ENCODE data around the gene DLGAP1. TPM values are rescaled to one million over a fixed set of nuclear protein-coding genes. Genes with fewer than 3 reads are reported as not detected.

The DLGAP1 gene
- total RNA-seq, 1 experiment from 2014 or later = 23.0 TPM

DNA sequence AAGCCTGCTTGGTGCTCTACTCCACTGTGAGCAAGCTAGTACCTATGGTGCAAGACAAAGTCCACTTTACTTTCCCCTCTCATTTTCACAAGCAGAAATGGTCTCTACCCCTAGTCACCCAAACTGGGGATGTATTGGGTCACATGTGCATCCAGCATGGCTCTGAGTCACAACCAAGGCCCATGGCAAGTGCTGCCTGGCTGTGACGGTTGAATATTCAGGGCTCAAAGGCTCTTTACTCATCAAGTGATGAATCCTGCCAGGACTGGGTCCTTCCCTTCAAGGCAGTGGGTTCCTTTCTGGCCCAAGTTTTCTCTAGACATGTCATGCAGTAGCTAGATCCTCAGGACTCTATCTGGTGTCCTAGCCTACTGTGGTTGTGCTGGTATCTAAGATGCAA, 311.5 kb downstream of the DLGAP1 start:
- CTCF ChIA-PET = no interaction called here
- DNase-seq (ENCODE audit: low spot score) (no peak), ATAC-seq (no peak)
- H3K4me1 Mint-ChIP-seq = peaks cover 31% of the 10 kb centered on the region
- H3K36me3 Mint-ChIP-seq = peaks cover 9% of the 10 kb centered on the region
- peak overlapping the region; percentile 39; the same call in 1 of the 2 replicates for H3K27ac Mint-ChIP-seq
- POLR2A ChIA-PET = no interaction called here
- TF ChIP-seq, protein P1, sequence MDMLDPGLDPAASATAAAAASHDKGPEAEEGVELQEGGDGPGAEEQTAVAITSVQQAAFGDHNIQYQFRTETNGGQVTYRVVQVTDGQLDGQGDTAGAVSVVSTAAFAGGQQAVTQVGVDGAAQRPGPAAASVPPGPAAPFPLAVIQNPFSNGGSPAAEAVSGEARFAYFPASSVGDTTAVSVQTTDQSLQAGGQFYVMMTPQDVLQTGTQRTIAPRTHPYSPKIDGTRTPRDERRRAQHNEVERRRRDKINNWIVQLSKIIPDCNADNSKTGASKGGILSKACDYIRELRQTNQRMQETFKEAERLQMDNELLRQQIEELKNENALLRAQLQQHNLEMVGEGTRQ (CRISPR knock-in tag; IDR thresholded peaks at IDR 0.05) = no peak
- no peak for TF ChIP-seq GABPB1 (CRISPR knock-in tag; IDR thresholded peaks at IDR 0.05)
- TF ChIP-seq, protein P2, sequence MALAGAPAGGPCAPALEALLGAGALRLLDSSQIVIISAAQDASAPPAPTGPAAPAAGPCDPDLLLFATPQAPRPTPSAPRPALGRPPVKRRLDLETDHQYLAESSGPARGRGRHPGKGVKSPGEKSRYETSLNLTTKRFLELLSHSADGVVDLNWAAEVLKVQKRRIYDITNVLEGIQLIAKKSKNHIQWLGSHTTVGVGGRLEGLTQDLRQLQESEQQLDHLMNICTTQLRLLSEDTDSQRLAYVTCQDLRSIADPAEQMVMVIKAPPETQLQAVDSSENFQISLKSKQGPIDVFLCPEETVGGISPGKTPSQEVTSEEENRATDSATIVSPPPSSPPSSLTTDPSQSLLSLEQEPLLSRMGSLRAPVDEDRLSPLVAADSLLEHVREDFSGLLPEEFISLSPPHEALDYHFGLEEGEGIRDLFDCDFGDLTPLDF (CRISPR knock-in tag; IDR thresholded peaks at IDR 0.05) = no peak
- TF ChIP-seq PRRX2 (CRISPR knock-in tag; IDR thresholded peaks at IDR 0.05) = no peak
- TF ChIP-seq, protein P3, sequence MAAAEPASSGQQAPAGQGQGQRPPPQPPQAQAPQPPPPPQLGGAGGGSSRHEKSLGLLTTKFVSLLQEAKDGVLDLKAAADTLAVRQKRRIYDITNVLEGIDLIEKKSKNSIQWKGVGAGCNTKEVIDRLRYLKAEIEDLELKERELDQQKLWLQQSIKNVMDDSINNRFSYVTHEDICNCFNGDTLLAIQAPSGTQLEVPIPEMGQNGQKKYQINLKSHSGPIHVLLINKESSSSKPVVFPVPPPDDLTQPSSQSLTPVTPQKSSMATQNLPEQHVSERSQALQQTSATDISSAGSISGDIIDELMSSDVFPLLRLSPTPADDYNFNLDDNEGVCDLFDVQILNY (CRISPR knock-in tag; IDR thresholded peaks at IDR 0.05) = no peak
- TF ChIP-seq, protein P4, sequence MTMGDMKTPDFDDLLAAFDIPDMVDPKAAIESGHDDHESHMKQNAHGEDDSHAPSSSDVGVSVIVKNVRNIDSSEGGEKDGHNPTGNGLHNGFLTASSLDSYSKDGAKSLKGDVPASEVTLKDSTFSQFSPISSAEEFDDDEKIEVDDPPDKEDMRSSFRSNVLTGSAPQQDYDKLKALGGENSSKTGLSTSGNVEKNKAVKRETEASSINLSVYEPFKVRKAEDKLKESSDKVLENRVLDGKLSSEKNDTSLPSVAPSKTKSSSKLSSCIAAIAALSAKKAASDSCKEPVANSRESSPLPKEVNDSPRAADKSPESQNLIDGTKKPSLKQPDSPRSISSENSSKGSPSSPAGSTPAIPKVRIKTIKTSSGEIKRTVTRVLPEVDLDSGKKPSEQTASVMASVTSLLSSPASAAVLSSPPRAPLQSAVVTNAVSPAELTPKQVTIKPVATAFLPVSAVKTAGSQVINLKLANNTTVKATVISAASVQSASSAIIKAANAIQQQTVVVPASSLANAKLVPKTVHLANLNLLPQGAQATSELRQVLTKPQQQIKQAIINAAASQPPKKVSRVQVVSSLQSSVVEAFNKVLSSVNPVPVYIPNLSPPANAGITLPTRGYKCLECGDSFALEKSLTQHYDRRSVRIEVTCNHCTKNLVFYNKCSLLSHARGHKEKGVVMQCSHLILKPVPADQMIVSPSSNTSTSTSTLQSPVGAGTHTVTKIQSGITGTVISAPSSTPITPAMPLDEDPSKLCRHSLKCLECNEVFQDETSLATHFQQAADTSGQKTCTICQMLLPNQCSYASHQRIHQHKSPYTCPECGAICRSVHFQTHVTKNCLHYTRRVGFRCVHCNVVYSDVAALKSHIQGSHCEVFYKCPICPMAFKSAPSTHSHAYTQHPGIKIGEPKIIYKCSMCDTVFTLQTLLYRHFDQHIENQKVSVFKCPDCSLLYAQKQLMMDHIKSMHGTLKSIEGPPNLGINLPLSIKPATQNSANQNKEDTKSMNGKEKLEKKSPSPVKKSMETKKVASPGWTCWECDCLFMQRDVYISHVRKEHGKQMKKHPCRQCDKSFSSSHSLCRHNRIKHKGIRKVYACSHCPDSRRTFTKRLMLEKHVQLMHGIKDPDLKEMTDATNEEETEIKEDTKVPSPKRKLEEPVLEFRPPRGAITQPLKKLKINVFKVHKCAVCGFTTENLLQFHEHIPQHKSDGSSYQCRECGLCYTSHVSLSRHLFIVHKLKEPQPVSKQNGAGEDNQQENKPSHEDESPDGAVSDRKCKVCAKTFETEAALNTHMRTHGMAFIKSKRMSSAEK (CRISPR knock-in tag; IDR thresholded peaks at IDR 0.05; ENCODE audit: borderline replicate concordance) = no peak
- TF ChIP-seq SP1 (CRISPR knock-in tag; conservative IDR thresholded peaks at IDR 0.05) = no peak
- TF ChIP-seq, protein P5, sequence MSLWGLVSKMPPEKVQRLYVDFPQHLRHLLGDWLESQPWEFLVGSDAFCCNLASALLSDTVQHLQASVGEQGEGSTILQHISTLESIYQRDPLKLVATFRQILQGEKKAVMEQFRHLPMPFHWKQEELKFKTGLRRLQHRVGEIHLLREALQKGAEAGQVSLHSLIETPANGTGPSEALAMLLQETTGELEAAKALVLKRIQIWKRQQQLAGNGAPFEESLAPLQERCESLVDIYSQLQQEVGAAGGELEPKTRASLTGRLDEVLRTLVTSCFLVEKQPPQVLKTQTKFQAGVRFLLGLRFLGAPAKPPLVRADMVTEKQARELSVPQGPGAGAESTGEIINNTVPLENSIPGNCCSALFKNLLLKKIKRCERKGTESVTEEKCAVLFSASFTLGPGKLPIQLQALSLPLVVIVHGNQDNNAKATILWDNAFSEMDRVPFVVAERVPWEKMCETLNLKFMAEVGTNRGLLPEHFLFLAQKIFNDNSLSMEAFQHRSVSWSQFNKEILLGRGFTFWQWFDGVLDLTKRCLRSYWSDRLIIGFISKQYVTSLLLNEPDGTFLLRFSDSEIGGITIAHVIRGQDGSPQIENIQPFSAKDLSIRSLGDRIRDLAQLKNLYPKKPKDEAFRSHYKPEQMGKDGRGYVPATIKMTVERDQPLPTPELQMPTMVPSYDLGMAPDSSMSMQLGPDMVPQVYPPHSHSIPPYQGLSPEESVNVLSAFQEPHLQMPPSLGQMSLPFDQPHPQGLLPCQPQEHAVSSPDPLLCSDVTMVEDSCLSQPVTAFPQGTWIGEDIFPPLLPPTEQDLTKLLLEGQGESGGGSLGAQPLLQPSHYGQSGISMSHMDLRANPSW (CRISPR knock-in tag; conservative IDR thresholded peaks at IDR 0.05; ENCODE audit: low read depth) = no peak
- H3K27me3 Mint-ChIP-seq (ENCODE audit: low read depth) = no peaks in the 10 kb centered on the region
- no peak overlapping the region for H3K4me3 Mint-ChIP-seq
- H3K9me3 Mint-ChIP-seq = peaks cover 10% of the 10 kb centered on the region

DNA sequence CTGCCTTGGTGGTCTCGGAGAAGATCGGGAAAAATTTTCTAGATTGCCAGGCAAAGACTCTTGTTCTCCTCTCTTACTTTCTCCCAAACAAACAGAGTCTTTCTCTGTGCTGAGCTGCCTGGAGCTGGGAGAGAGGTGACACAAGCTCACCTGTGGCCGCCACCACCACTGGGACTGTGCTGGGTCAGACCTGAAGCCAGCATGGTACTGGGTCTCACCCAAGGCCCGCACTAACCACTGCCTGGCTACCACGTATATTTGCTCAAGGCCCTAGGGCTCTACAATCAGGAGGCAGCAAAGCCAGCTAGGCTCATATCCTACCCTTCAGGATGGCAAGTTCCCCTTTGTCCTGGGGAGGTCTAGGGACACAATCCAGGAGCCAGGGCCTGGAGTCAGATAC, 312.2 kb downstream of the DLGAP1 start:
- no peak for TF ChIP-seq HMGA2 (CRISPR knock-in tag; IDR thresholded peaks at IDR 0.05)
- TF ChIP-seq, protein P6, sequence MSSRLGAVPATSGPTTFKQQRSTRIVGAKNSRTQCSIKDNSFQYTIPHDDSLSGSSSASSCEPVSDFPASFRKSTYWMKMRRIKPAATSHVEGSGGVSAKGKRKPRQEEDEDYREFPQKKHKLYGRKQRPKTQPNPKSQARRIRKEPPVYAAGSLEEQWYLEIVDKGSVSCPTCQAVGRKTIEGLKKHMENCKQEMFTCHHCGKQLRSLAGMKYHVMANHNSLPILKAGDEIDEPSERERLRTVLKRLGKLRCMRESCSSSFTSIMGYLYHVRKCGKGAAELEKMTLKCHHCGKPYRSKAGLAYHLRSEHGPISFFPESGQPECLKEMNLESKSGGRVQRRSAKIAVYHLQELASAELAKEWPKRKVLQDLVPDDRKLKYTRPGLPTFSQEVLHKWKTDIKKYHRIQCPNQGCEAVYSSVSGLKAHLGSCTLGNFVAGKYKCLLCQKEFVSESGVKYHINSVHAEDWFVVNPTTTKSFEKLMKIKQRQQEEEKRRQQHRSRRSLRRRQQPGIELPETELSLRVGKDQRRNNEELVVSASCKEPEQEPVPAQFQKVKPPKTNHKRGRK (CRISPR knock-in tag; IDR thresholded peaks at IDR 0.05; ENCODE audit: borderline replicate concordance) = no peak
- no peak for TF ChIP-seq ZNF317 (CRISPR knock-in tag; IDR thresholded peaks at IDR 0.05; ENCODE audit: borderline replicate concordance, low read depth)
- TF ChIP-seq, protein P5 (CRISPR knock-in tag; conservative IDR thresholded peaks at IDR 0.05; ENCODE audit: low read depth) = no peak
- TF ChIP-seq SOX15 (CRISPR knock-in tag; IDR thresholded peaks at IDR 0.05) = no peak
- TF ChIP-seq, protein P7, sequence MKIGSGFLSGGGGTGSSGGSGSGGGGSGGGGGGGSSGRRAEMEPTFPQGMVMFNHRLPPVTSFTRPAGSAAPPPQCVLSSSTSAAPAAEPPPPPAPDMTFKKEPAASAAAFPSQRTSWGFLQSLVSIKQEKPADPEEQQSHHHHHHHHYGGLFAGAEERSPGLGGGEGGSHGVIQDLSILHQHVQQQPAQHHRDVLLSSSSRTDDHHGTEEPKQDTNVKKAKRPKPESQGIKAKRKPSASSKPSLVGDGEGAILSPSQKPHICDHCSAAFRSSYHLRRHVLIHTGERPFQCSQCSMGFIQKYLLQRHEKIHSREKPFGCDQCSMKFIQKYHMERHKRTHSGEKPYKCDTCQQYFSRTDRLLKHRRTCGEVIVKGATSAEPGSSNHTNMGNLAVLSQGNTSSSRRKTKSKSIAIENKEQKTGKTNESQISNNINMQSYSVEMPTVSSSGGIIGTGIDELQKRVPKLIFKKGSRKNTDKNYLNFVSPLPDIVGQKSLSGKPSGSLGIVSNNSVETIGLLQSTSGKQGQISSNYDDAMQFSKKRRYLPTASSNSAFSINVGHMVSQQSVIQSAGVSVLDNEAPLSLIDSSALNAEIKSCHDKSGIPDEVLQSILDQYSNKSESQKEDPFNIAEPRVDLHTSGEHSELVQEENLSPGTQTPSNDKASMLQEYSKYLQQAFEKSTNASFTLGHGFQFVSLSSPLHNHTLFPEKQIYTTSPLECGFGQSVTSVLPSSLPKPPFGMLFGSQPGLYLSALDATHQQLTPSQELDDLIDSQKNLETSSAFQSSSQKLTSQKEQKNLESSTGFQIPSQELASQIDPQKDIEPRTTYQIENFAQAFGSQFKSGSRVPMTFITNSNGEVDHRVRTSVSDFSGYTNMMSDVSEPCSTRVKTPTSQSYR (CRISPR knock-in tag; IDR thresholded peaks at IDR 0.05) = no peak
- peaks cover 9% of the 10 kb centered on the region for H3K36me3 Mint-ChIP-seq
- no peak for ATAC-seq
- DNase-seq (ENCODE audit: low spot score) = no peak
- no peak overlapping the region for H3K4me3 Mint-ChIP-seq
- peaks cover 13% of the 10 kb centered on the region for H3K9me3 Mint-ChIP-seq
- peaks cover 23% of the 10 kb centered on the region for H3K4me1 Mint-ChIP-seq
- CTCF ChIA-PET = no interaction called here
- H3K27me3 Mint-ChIP-seq (ENCODE audit: low read depth) = no peaks in the 10 kb centered on the region
- POLR2A ChIA-PET = no interaction called here
- H3K27ac Mint-ChIP-seq = no peak overlapping the region

Measured in WTC11 (cell line).